GM18951 (cell line): ENCODE measurements around the gene IFT43.

Experiments
- POLR2A ChIP-seq: IDR thresholded peaks from 4 replicates; pipeline ENCODE4 v1.6.1; 2011; ENCODE audit warnings: mild to moderate bottlenecking; ENCODE audit not compliant: insufficient read length, insufficient read depth; ENCODE audit errors: extremely low read depth
- in situ Hi-C: fragments of 300-500 bp; cut with MboI; formaldehyde crosslinking; loops from one replicate; pipeline ENCODE4 v1.12.0; 2022; ENCODE audit warnings: low sequenced_read_pairs, mixed read lengths, inconsistent platforms; ENCODE audit not compliant: unreplicated experiment

The IFT43 gene

GRCh38 chr14:75985618-75986438 is at the start of gene IFT43:
Gene IFT43 (plus strand): TSS chr14:75985763. CDS start chr14:75985787, 24 bp downstream.
- in situ Hi-C loops = loop anchor here (10.0 kb wide), 1 partner anchor 271 kb away; no protein-coding TSS in a partner anchor
- peak; percentile 24 for TF ChIP-seq POLR2A

- no peak for TF ChIP-seq POLR2A
- in situ Hi-C loops = no loop called here
These were observed 46.4 kb upstream of the IFT43 start for GRCh38 chr14:75939200-75939599.

- in situ Hi-C loops = no loop called here
- TF ChIP-seq POLR2A = no peak
These were observed 44.5 kb upstream of the IFT43 start for GRCh38 chr14:75941030-75941429.

GRCh38 chr14:75944607-75945241 is 40.8 kb upstream of the IFT43 start:
- in situ Hi-C loops = no loop called here
- TF ChIP-seq POLR2A = no peak

GRCh38 chr14:75946785-75947184 is 38.8 kb upstream of the IFT43 start:
- in situ Hi-C loops = no loop called here
- no peak for TF ChIP-seq POLR2A

- no peak for TF ChIP-seq POLR2A
- in situ Hi-C loops = no loop called here
These were observed 33.1 kb upstream of the IFT43 start for GRCh38 chr14:75952489-75952888.

- in situ Hi-C loops = no loop called here
These were observed 26.5 kb upstream of the IFT43 start for GRCh38 chr14:75959031-75959430.

GRCh38 chr14:75960231-75960630 is 25.3 kb upstream of the IFT43 start:
- in situ Hi-C loops = no loop called here
- TF ChIP-seq POLR2A = no peak

More at GRCh38 chr14:75959031-75959430, 26.5 kb upstream of the IFT43 start:
- no peak for TF ChIP-seq POLR2A

GRCh38 chr14:75961662-75962061 is 23.9 kb upstream of the IFT43 start:
- in situ Hi-C loops = no loop called here
- no peak for TF ChIP-seq POLR2A

GRCh38 chr14:75967866-75968265 is 17.7 kb upstream of the IFT43 start:
- in situ Hi-C loops = no loop called here
- no peak for TF ChIP-seq POLR2A

GRCh38 chr14:75968456-75968855 is 17.1 kb upstream of the IFT43 start:
- in situ Hi-C loops = no loop called here
- no peak for TF ChIP-seq POLR2A

- TF ChIP-seq POLR2A = no peak
- in situ Hi-C loops = no loop called here
These were observed 16.4 kb upstream of the IFT43 start for GRCh38 chr14:75969126-75969525.

- no peak for TF ChIP-seq POLR2A
- in situ Hi-C loops = loop anchor here (5.0 kb wide), 1 partner anchor 53 kb away; no protein-coding TSS in a partner anchor
These were observed 15.7 kb upstream of the IFT43 start for GRCh38 chr14:75969891-75970290.

GRCh38 chr14:75970989-75971388 is 14.6 kb upstream of the IFT43 start:
- no peak for TF ChIP-seq POLR2A
- in situ Hi-C loops = loop anchor here (5.0 kb wide), 1 partner anchor 54 kb away; no protein-coding TSS in a partner anchor
